Measurements from ENCODE around the gene SLBP.

GRCh38 chr4:1721003-1721665, 9.0 kb upstream of the SLBP start, which contains the start of the genes TACC3 and TMEM129:
- no peak for TF ChIP-seq YY1 (IDR thresholded peaks at IDR 0.05; ENCODE audit: insufficient read depth, insufficient read length)
- no peak for TF ChIP-seq ZNF274 (IDR thresholded peaks at IDR 0.05; ENCODE audit: low read depth, low read length)
- TF ChIP-seq SUZ12 (IDR thresholded peaks at IDR 0.05; ENCODE audit: extremely low read depth, insufficient read depth, insufficient read length): no peak
